ENCODE measurements around the gene RAP1A.
"Not testable (repeated sequence)": the region's sequence is repeated elsewhere in the genome, so short reads cannot be mapped to it uniquely, and the experiment has no call there.

Gene RAP1A

GRCh38 chr1:111660204-111661150 is 40.9 kb downstream of the RAP1A start:
- H3K27ac ChIP-seq (ENCODE audit: low read depth, low read length): peak overlapping the region; percentile 16
- no peaks in the 10 kb centered on the region for H3K36me3 ChIP-seq (ENCODE audit: control insufficient read depth, insufficient read depth, low read length)
- no peak overlapping the region for H3K9ac ChIP-seq (ENCODE audit: low read length)
- peaks cover 25% of the 10 kb centered on the region for H3K4me1 ChIP-seq (ENCODE audit: control insufficient read depth, insufficient read depth, low read length)
- H3K27me3 ChIP-seq (ENCODE audit: control insufficient read depth, insufficient read depth, low read length): no peaks in the 10 kb centered on the region
- peak overlapping the region; percentile 7 for H3K4me3 ChIP-seq (ENCODE audit: low read length)

- Histone ChIP-seq H3K36me3 (ENCODE audit: control insufficient read depth, insufficient read depth, low read length) (no peaks in the 10 kb centered on the region), H3K27ac (ENCODE audit: low read depth, low read length) (peak overlapping the region; percentile 41), H3K4me3 (ENCODE audit: low read length) (no peak overlapping the region), H3K9ac (ENCODE audit: low read length) (no peak overlapping the region), H3K27me3 (ENCODE audit: control insufficient read depth, insufficient read depth, low read length) (no peaks in the 10 kb centered on the region), H3K4me1 (ENCODE audit: control insufficient read depth, insufficient read depth, low read length) (peaks cover 25% of the 10 kb centered on the region)
These were observed 45.1 kb downstream of the RAP1A start for GRCh38 chr1:111664652-111665051.

GRCh38 chr1:111665497-111665896 is 45.9 kb downstream of the RAP1A start:
- Histone ChIP-seq H3K9ac (ENCODE audit: low read length) (no peak overlapping the region), H3K4me1 (ENCODE audit: control insufficient read depth, insufficient read depth, low read length) (peaks cover 25% of the 10 kb centered on the region), H3K27me3 (ENCODE audit: control insufficient read depth, insufficient read depth, low read length) (no peaks in the 10 kb centered on the region), H3K36me3 (ENCODE audit: control insufficient read depth, insufficient read depth, low read length) (no peaks in the 10 kb centered on the region), H3K4me3 (ENCODE audit: low read length) (no peak overlapping the region), H3K27ac (ENCODE audit: low read depth, low read length) (no peak overlapping the region)

GRCh38 chr1:111666828-111667227 is 47.2 kb downstream of the RAP1A start:
- H3K4me1 ChIP-seq (ENCODE audit: control insufficient read depth, insufficient read depth, low read length): peaks cover 17% of the 10 kb centered on the region
- H3K9ac ChIP-seq (ENCODE audit: low read length): no peak overlapping the region
- H3K4me3 ChIP-seq (ENCODE audit: low read length): no peak overlapping the region
- H3K36me3 ChIP-seq (ENCODE audit: control insufficient read depth, insufficient read depth, low read length): no peaks in the 10 kb centered on the region
- H3K27ac ChIP-seq (ENCODE audit: low read depth, low read length): no peak overlapping the region
- no peaks in the 10 kb centered on the region for H3K27me3 ChIP-seq (ENCODE audit: control insufficient read depth, insufficient read depth, low read length)

- H3K36me3 ChIP-seq (ENCODE audit: control insufficient read depth, insufficient read depth, low read length): no peaks in the 10 kb centered on the region
- peaks cover 39% of the 10 kb centered on the region for H3K4me1 ChIP-seq (ENCODE audit: control insufficient read depth, insufficient read depth, low read length)
- no peak overlapping the region for H3K4me3 ChIP-seq (ENCODE audit: low read length)
- no peak overlapping the region for H3K9ac ChIP-seq (ENCODE audit: low read length)
- peak overlapping the region; percentile 36 for H3K27ac ChIP-seq (ENCODE audit: low read depth, low read length)
- H3K27me3 ChIP-seq (ENCODE audit: control insufficient read depth, insufficient read depth, low read length): no peaks in the 10 kb centered on the region
These were observed 49.7 kb downstream of the RAP1A start for GRCh38 chr1:111669268-111669667.

GRCh38 chr1:111671852-111672251 is 52.3 kb downstream of the RAP1A start:
- peaks cover 35% of the 10 kb centered on the region for H3K4me1 ChIP-seq (ENCODE audit: control insufficient read depth, insufficient read depth, low read length)
- no peaks in the 10 kb centered on the region for H3K36me3 ChIP-seq (ENCODE audit: control insufficient read depth, insufficient read depth, low read length)
- no peak overlapping the region for H3K9ac ChIP-seq (ENCODE audit: low read length)
- H3K27ac ChIP-seq (ENCODE audit: low read depth, low read length): no peak overlapping the region
- H3K4me3 ChIP-seq (ENCODE audit: low read length): no peak overlapping the region
- no peaks in the 10 kb centered on the region for H3K27me3 ChIP-seq (ENCODE audit: control insufficient read depth, insufficient read depth, low read length)

- H3K4me1 ChIP-seq (ENCODE audit: control insufficient read depth, insufficient read depth, low read length): peaks cover 35% of the 10 kb centered on the region
These were observed 52.7 kb downstream of the RAP1A start for GRCh38 chr1:111672331-111672730.

GRCh38 chr1:111677604-111678003 is 58.0 kb downstream of the RAP1A start:
- Histone ChIP-seq H3K27me3 (ENCODE audit: control insufficient read depth, insufficient read depth, low read length) (no peaks in the 10 kb centered on the region), H3K36me3 (ENCODE audit: control insufficient read depth, insufficient read depth, low read length) (no peaks in the 10 kb centered on the region), H3K4me1 (ENCODE audit: control insufficient read depth, insufficient read depth, low read length) (peaks cover 22% of the 10 kb centered on the region), H3K4me3 (ENCODE audit: low read length) (no peak overlapping the region), H3K27ac (ENCODE audit: low read depth, low read length) (no peak overlapping the region), H3K9ac (ENCODE audit: low read length) (no peak overlapping the region)

More at GRCh38 chr1:111672331-111672730, 52.7 kb downstream of the RAP1A start:
- no peaks in the 10 kb centered on the region for H3K27me3 ChIP-seq (ENCODE audit: control insufficient read depth, insufficient read depth, low read length)
- H3K36me3 ChIP-seq (ENCODE audit: control insufficient read depth, insufficient read depth, low read length): no peaks in the 10 kb centered on the region
- no peak overlapping the region for H3K4me3 ChIP-seq (ENCODE audit: low read length)
- peak overlapping the region; percentile 80 for H3K27ac ChIP-seq (ENCODE audit: low read depth, low read length)
- H3K9ac ChIP-seq (ENCODE audit: low read length): no peak overlapping the region

- Histone ChIP-seq H3K27ac (ENCODE audit: low read depth, low read length) (no peak overlapping the region), H3K9ac (ENCODE audit: low read length) (no peak overlapping the region), H3K27me3 (ENCODE audit: control insufficient read depth, insufficient read depth, low read length) (no peaks in the 10 kb centered on the region), H3K4me3 (ENCODE audit: low read length) (no peak overlapping the region), H3K4me1 (ENCODE audit: control insufficient read depth, insufficient read depth, low read length) (peaks cover 4% of the 10 kb centered on the region), H3K36me3 (ENCODE audit: control insufficient read depth, insufficient read depth, low read length) (no peaks in the 10 kb centered on the region)
These were observed 60.0 kb downstream of the RAP1A start for GRCh38 chr1:111679541-111679940.

- H3K36me3 ChIP-seq (ENCODE audit: control insufficient read depth, insufficient read depth, low read length); H3K9ac ChIP-seq (ENCODE audit: low read length); H3K4me3 ChIP-seq (ENCODE audit: low read length); H3K4me1 ChIP-seq (ENCODE audit: control insufficient read depth, insufficient read depth, low read length); H3K27me3 ChIP-seq (ENCODE audit: control insufficient read depth, insufficient read depth, low read length): not testable (repeated sequence)
- H3K27ac ChIP-seq (ENCODE audit: low read depth, low read length): peak overlapping the region; percentile 40
These were observed 60.7 kb downstream of the RAP1A start for GRCh38 chr1:111680212-111680800.

GRCh38 chr1:111685293-111686153 is 65.9 kb downstream of the RAP1A start:
- not testable (repeated sequence) for H3K4me1 ChIP-seq (ENCODE audit: control insufficient read depth, insufficient read depth, low read length); H3K4me3 ChIP-seq (ENCODE audit: low read length); H3K9ac ChIP-seq (ENCODE audit: low read length); H3K27me3 ChIP-seq (ENCODE audit: control insufficient read depth, insufficient read depth, low read length); H3K27ac ChIP-seq (ENCODE audit: low read depth, low read length); H3K36me3 ChIP-seq (ENCODE audit: control insufficient read depth, insufficient read depth, low read length)

- H3K27ac ChIP-seq (ENCODE audit: low read depth, low read length): peak overlapping the region; percentile 37
- peaks cover 11% of the 10 kb centered on the region for H3K4me1 ChIP-seq (ENCODE audit: control insufficient read depth, insufficient read depth, low read length)
- H3K36me3 ChIP-seq (ENCODE audit: control insufficient read depth, insufficient read depth, low read length): peaks cover 6% of the 10 kb centered on the region
- no peak overlapping the region for H3K4me3 ChIP-seq (ENCODE audit: low read length)
- no peaks in the 10 kb centered on the region for H3K27me3 ChIP-seq (ENCODE audit: control insufficient read depth, insufficient read depth, low read length)
- no peak overlapping the region for H3K9ac ChIP-seq (ENCODE audit: low read length)
These were observed 70.7 kb downstream of the RAP1A start for GRCh38 chr1:111690306-111690617.

Measured in rectal smooth muscle tissue (tissue), 1 donor.